HG02623 (cell line): ENCODE results near the gene NEMF.
"Not testable (repeated sequence)": the region's sequence is repeated elsewhere in the genome, so short reads cannot be mapped to it uniquely, and the experiment has no call there.

Source experiments
- ATAC-seq: cut with Tn5 transposase; IDR thresholded peaks from one replicate; pipeline ENCODE4 v1.9.1; 2021; ENCODE audit warnings: moderate library complexity; ENCODE audit not compliant: unreplicated experiment

NEMF gene

GRCh38 chr14:49849213-49849847 lies 3.3 kb downstream of the NEMF start:
- no peak for ATAC-seq

- no peak for ATAC-seq
These were observed 23.9 kb downstream of the NEMF start for GRCh38 chr14:49828640-49829039.

GRCh38 chr14:49820176-49820575 lies 32.4 kb downstream of the NEMF start:
- ATAC-seq: no peak

- no peak for ATAC-seq
These were observed 35.7 kb downstream of the NEMF start for GRCh38 chr14:49816844-49817243.

- not testable (repeated sequence) for ATAC-seq
These were observed 36.5 kb downstream of the NEMF start for GRCh38 chr14:49816118-49816517.

GRCh38 chr14:49808780-49809179 lies 43.8 kb downstream of the NEMF start:
- ATAC-seq: no peak

GRCh38 chr14:49796025-49796424 lies 56.6 kb downstream of the NEMF start:
- no peak for ATAC-seq

- ATAC-seq: no peak
These were observed 60.0 kb downstream of the NEMF start for GRCh38 chr14:49792618-49793017.

GRCh38 chr14:49786315-49786714 lies 66.3 kb downstream of the NEMF start:
- no peak for ATAC-seq

- no peak for ATAC-seq
These were observed 69.1 kb downstream of the NEMF start for GRCh38 chr14:49783394-49784014.

- not testable (repeated sequence) for ATAC-seq
These were observed 71.5 kb downstream of the NEMF start for GRCh38 chr14:49781040-49781439.

- no peak for ATAC-seq
These were observed 74.2 kb downstream of the NEMF start for GRCh38 chr14:49778421-49778820.

- no peak for ATAC-seq
These were observed 78.5 kb downstream of the NEMF start for GRCh38 chr14:49774106-49774505.

- not testable (repeated sequence) for ATAC-seq
These were observed 80.9 kb downstream of the NEMF start for GRCh38 chr14:49771691-49772090.

- ATAC-seq: no peak
These were observed 82.3 kb downstream of the NEMF start for GRCh38 chr14:49770212-49770817.

- no peak for ATAC-seq
These were observed 82.9 kb downstream of the NEMF start for GRCh38 chr14:49769581-49770211.

- ATAC-seq: no peak
These were observed 83.4 kb downstream of the NEMF start for GRCh38 chr14:49769171-49769570.

- peak; percentile 29 for ATAC-seq
These were observed 84.1 kb downstream of the NEMF start for GRCh38 chr14:49768301-49769121.

- peak; percentile 86 for ATAC-seq
These were observed 84.9 kb downstream of the NEMF start, which contains the start of gene KLHDC2 for GRCh38 chr14:49767571-49768300. Gene KLHDC2, plus strand, starts transcription at chr14:49768153. Its CDS starts 316 bp downstream, at chr14:49768469.

- no peak for ATAC-seq
These were observed 85.4 kb downstream of the NEMF start for GRCh38 chr14:49767270-49767570.
